ENCODE data around the gene ESRP2. TPM values are rescaled to one million over a fixed set of nuclear protein-coding genes. Genes with fewer than 3 reads are reported as not detected.

Gene ESRP2
- total and polyA plus RNA-seq, 9 donors = 0.09 to 6.4 (median 0.74) TPM

- Histone ChIP-seq H3K4me3 (ENCODE audit: low read length) (no peak overlapping the region), H3K27ac (ENCODE audit: low read length) (no peak overlapping the region), H3K27me3 (ENCODE audit: control insufficient read depth, insufficient read depth, low read length) (no peaks in the 10 kb centered on the region), H3K4me1 (ENCODE audit: control insufficient read depth, insufficient read depth, low read length) (no peaks in the 10 kb centered on the region), H3K36me3 (ENCODE audit: control insufficient read depth, insufficient read depth, low read length) (peaks cover 5% of the 10 kb centered on the region), H3K9me3 (replicated peaks; ENCODE audit: control insufficient read depth, low read depth, low read length) (no peaks in the 10 kb centered on the region)
- 80% methylated on average over 2 of the region's 6 CpGs for WGBS (ENCODE audit: insufficient coverage)
- DNase-seq = no peak
These were observed 16.1 kb downstream of the ESRP2 start for GRCh38 chr16:68219725-68220351.

- DNase-seq = no peak
These were observed 18.4 kb downstream of the ESRP2 start for GRCh38 chr16:68217506-68217905.

GRCh38 chr16:68216240-68216639, 19.7 kb downstream of the ESRP2 start:
- Histone ChIP-seq H3K27ac (ENCODE audit: low read length) (no peak overlapping the region), H3K4me3 (ENCODE audit: low read length) (no peak overlapping the region), H3K9me3 (replicated peaks; ENCODE audit: control insufficient read depth, low read depth, low read length) (no peaks in the 10 kb centered on the region), H3K27me3 (ENCODE audit: control insufficient read depth, insufficient read depth, low read length) (no peaks in the 10 kb centered on the region), H3K4me1 (ENCODE audit: control insufficient read depth, insufficient read depth, low read length) (no peaks in the 10 kb centered on the region), H3K36me3 (ENCODE audit: control insufficient read depth, insufficient read depth, low read length) (peaks cover 2% of the 10 kb centered on the region)
- no CpG with 5 or more reads among the region's 3 CpGs for WGBS (ENCODE audit: insufficient coverage)
- no peak for DNase-seq

More at GRCh38 chr16:68217506-68217905, 18.4 kb downstream of the ESRP2 start:
- WGBS (ENCODE audit: insufficient coverage) = 80% methylated on average over 2 of the region's 4 CpGs
- Histone ChIP-seq H3K9me3 (replicated peaks; ENCODE audit: control insufficient read depth, low read depth, low read length) (no peaks in the 10 kb centered on the region), H3K4me1 (ENCODE audit: control insufficient read depth, insufficient read depth, low read length) (no peaks in the 10 kb centered on the region), H3K4me3 (ENCODE audit: low read length) (no peak overlapping the region), H3K36me3 (ENCODE audit: control insufficient read depth, insufficient read depth, low read length) (peaks cover 2% of the 10 kb centered on the region), H3K27me3 (ENCODE audit: control insufficient read depth, insufficient read depth, low read length) (no peaks in the 10 kb centered on the region), H3K27ac (ENCODE audit: low read length) (no peak overlapping the region)

- Histone ChIP-seq H3K9me3 (replicated peaks; ENCODE audit: control insufficient read depth, low read depth, low read length) (no peaks in the 10 kb centered on the region), H3K27me3 (ENCODE audit: control insufficient read depth, insufficient read depth, low read length) (no peaks in the 10 kb centered on the region), H3K4me1 (ENCODE audit: control insufficient read depth, insufficient read depth, low read length) (no peaks in the 10 kb centered on the region), H3K36me3 (ENCODE audit: control insufficient read depth, insufficient read depth, low read length) (peaks cover 2% of the 10 kb centered on the region), H3K4me3 (ENCODE audit: low read length) (no peak overlapping the region), H3K27ac (ENCODE audit: low read length) (no peak overlapping the region)
- DNase-seq = no peak
- 80% methylated on average over 1 of the region's 1 CpG for WGBS (ENCODE audit: insufficient coverage)
These were observed 20.6 kb downstream of the ESRP2 start for GRCh38 chr16:68215302-68215701.

- no peaks in the 10 kb centered on the region for H3K9me3 ChIP-seq (replicated peaks; ENCODE audit: control insufficient read depth, low read depth, low read length)
- peak; percentile 19 for DNase-seq
- H3K4me1 ChIP-seq (ENCODE audit: control insufficient read depth, insufficient read depth, low read length) = no peaks in the 10 kb centered on the region
- no peak overlapping the region for H3K27ac ChIP-seq (ENCODE audit: low read length)
- WGBS (ENCODE audit: insufficient coverage) = no CpG with 5 or more reads among the region's 3 CpGs
- H3K36me3 ChIP-seq (ENCODE audit: control insufficient read depth, insufficient read depth, low read length) = peaks cover 2% of the 10 kb centered on the region
- H3K27me3 ChIP-seq (ENCODE audit: control insufficient read depth, insufficient read depth, low read length) = no peaks in the 10 kb centered on the region
- H3K4me3 ChIP-seq (ENCODE audit: low read length) = no peak overlapping the region
These were observed 21.2 kb downstream of the ESRP2 start for GRCh38 chr16:68214726-68215125.

GRCh38 chr16:68206245-68206644, 29.7 kb downstream of the ESRP2 start:
- no peak for DNase-seq
- H3K9me3 ChIP-seq (replicated peaks; ENCODE audit: control insufficient read depth, low read depth, low read length) = no peaks in the 10 kb centered on the region
- no peaks in the 10 kb centered on the region for H3K27me3 ChIP-seq (ENCODE audit: control insufficient read depth, insufficient read depth, low read length)
- H3K36me3 ChIP-seq (ENCODE audit: control insufficient read depth, insufficient read depth, low read length) = peaks cover 11% of the 10 kb centered on the region
- H3K4me1 ChIP-seq (ENCODE audit: control insufficient read depth, insufficient read depth, low read length) = peaks cover 3% of the 10 kb centered on the region
- no peak overlapping the region for H3K4me3 ChIP-seq (ENCODE audit: low read length)
- WGBS (ENCODE audit: insufficient coverage) = no CpG with 5 or more reads among the region's 2 CpGs
- H3K27ac ChIP-seq (ENCODE audit: low read length) = no peak overlapping the region

GRCh38 chr16:68202091-68202519, 33.8 kb downstream of the ESRP2 start:
- Histone ChIP-seq H3K27ac (ENCODE audit: low read length) (peak overlapping the region; percentile 64), H3K4me3 (ENCODE audit: low read length) (no peak overlapping the region)

GRCh38 chr16:68200088-68200783, 35.7 kb downstream of the ESRP2 start:
- peaks cover 3% of the 10 kb centered on the region for H3K4me1 ChIP-seq (ENCODE audit: control insufficient read depth, insufficient read depth, low read length)
- H3K36me3 ChIP-seq (ENCODE audit: control insufficient read depth, insufficient read depth, low read length) = peaks cover 6% of the 10 kb centered on the region
- H3K27me3 ChIP-seq (ENCODE audit: control insufficient read depth, insufficient read depth, low read length) = no peaks in the 10 kb centered on the region
- peak overlapping the region; percentile 42 for H3K27ac ChIP-seq (ENCODE audit: low read length)
- H3K9me3 ChIP-seq (replicated peaks; ENCODE audit: control insufficient read depth, low read depth, low read length) = no peaks in the 10 kb centered on the region
- DNase-seq = no peak
- WGBS (ENCODE audit: insufficient coverage) = 33% methylated on average over 1 of the region's 3 CpGs
- no peak overlapping the region for H3K4me3 ChIP-seq (ENCODE audit: low read length)

More at GRCh38 chr16:68202091-68202519, 33.8 kb downstream of the ESRP2 start:
- Histone ChIP-seq H3K4me1 (ENCODE audit: control insufficient read depth, insufficient read depth, low read length) (peaks cover 3% of the 10 kb centered on the region), H3K9me3 (replicated peaks; ENCODE audit: control insufficient read depth, low read depth, low read length) (no peaks in the 10 kb centered on the region), H3K27me3 (ENCODE audit: control insufficient read depth, insufficient read depth, low read length) (no peaks in the 10 kb centered on the region), H3K36me3 (ENCODE audit: control insufficient read depth, insufficient read depth, low read length) (peaks cover 5% of the 10 kb centered on the region)
- peak; percentile 71 for DNase-seq

GRCh38 chr16:68197250-68197649, 38.7 kb downstream of the ESRP2 start:
- H3K27ac ChIP-seq (ENCODE audit: low read length) = no peak overlapping the region
- WGBS (ENCODE audit: insufficient coverage) = 85% methylated on average over 2 of the region's 2 CpGs

GRCh38 chr16:68194251-68194650, 41.7 kb downstream of the ESRP2 start:
- Histone ChIP-seq H3K27ac (ENCODE audit: low read length) (no peak overlapping the region), H3K4me3 (ENCODE audit: low read length) (no peak overlapping the region), H3K27me3 (ENCODE audit: control insufficient read depth, insufficient read depth, low read length) (no peaks in the 10 kb centered on the region), H3K9me3 (replicated peaks; ENCODE audit: control insufficient read depth, low read depth, low read length) (no peaks in the 10 kb centered on the region), H3K36me3 (ENCODE audit: control insufficient read depth, insufficient read depth, low read length) (peaks cover 30% of the 10 kb centered on the region), H3K4me1 (ENCODE audit: control insufficient read depth, insufficient read depth, low read length) (no peaks in the 10 kb centered on the region)
- no peak for DNase-seq
- WGBS (ENCODE audit: insufficient coverage) = no CpG with 5 or more reads among the region's 3 CpGs

More at GRCh38 chr16:68197250-68197649, 38.7 kb downstream of the ESRP2 start:
- no peaks in the 10 kb centered on the region for H3K27me3 ChIP-seq (ENCODE audit: control insufficient read depth, insufficient read depth, low read length)
- DNase-seq = no peak
- no peaks in the 10 kb centered on the region for H3K4me1 ChIP-seq (ENCODE audit: control insufficient read depth, insufficient read depth, low read length)
- H3K9me3 ChIP-seq (replicated peaks; ENCODE audit: control insufficient read depth, low read depth, low read length) = no peaks in the 10 kb centered on the region
- no peak overlapping the region for H3K4me3 ChIP-seq (ENCODE audit: low read length)
- peaks cover 20% of the 10 kb centered on the region for H3K36me3 ChIP-seq (ENCODE audit: control insufficient read depth, insufficient read depth, low read length)

All from muscle of leg (tissue), 11 donors.